ENCODE data around the gene TMEM255B. TPM values are rescaled to one million over a fixed set of nuclear protein-coding genes. Genes with fewer than 3 reads are reported as not detected.

The TMEM255B gene
- total RNA-seq, 1 donor from 2014 or later: 13.8 TPM

DNA sequence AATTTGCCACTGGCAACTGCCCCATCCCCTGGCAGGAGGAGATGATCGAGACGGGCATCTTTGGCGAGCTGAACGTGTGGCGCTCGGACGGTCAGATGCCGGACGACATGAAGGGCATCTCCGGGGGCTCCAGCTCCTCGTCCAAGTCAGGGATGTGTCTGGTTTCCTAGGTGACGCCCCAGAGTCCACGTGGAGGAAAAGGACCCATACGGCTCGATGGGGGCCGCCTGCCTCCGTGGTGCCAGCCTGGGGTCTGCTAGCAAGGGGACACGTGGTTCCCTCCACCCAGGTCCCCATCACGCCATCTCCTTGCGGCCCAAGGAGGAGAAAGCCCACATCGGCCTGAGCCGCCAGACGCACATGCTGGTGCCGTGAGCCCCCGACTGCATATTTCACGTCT lies 23.8 kb upstream of the TMEM255B start:
- H3K9me3 Mint-ChIP-seq (ENCODE audit: unreplicated experiment): peaks cover 8% of the 10 kb centered on the region
- no peak for DNase-seq
- TF ChIP-seq, protein P1, sequence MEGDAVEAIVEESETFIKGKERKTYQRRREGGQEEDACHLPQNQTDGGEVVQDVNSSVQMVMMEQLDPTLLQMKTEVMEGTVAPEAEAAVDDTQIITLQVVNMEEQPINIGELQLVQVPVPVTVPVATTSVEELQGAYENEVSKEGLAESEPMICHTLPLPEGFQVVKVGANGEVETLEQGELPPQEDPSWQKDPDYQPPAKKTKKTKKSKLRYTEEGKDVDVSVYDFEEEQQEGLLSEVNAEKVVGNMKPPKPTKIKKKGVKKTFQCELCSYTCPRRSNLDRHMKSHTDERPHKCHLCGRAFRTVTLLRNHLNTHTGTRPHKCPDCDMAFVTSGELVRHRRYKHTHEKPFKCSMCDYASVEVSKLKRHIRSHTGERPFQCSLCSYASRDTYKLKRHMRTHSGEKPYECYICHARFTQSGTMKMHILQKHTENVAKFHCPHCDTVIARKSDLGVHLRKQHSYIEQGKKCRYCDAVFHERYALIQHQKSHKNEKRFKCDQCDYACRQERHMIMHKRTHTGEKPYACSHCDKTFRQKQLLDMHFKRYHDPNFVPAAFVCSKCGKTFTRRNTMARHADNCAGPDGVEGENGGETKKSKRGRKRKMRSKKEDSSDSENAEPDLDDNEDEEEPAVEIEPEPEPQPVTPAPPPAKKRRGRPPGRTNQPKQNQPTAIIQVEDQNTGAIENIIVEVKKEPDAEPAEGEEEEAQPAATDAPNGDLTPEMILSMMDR (IDR thresholded peaks at IDR 0.05; ENCODE audit: partially characterized antibody, unreplicated experiment): no peak
- peaks cover 2% of the 10 kb centered on the region for H3K4me1 Mint-ChIP-seq (ENCODE audit: low read depth, unreplicated experiment)
- no peaks in the 10 kb centered on the region for H3K36me3 Mint-ChIP-seq (ENCODE audit: unreplicated experiment)
- H3K27ac Mint-ChIP-seq (ENCODE audit: unreplicated experiment): no peak overlapping the region
- no peak overlapping the region for H3K4me3 Mint-ChIP-seq (ENCODE audit: unreplicated experiment)
- peaks cover 8% of the 10 kb centered on the region for H3K27me3 Mint-ChIP-seq (ENCODE audit: unreplicated experiment)

DNA sequence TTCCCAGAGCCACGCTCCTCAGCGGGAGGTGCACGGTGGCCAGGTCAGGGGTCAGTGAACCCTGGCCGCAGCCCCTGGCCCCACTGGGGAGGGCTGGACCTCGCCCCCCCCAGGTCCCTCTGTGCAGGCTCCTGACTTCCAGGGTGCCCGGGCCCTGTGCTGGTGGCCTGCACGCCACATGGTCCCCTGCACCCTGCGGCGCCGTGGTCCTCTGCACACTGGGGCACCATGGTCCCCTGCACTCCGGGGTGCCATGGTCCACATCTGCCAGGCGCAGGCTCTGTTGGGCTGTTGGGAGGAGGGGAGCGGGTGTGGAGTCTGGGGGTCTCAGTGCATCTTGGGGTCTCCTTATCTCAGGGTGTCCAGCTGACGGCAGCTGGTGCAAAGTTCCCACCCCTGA lies 23.3 kb upstream of the TMEM255B start:
- Mint-ChIP-seq H3K4me3 (ENCODE audit: unreplicated experiment) (no peak overlapping the region), H3K27ac (ENCODE audit: unreplicated experiment) (no peak overlapping the region), H3K36me3 (ENCODE audit: unreplicated experiment) (no peaks in the 10 kb centered on the region), H3K27me3 (ENCODE audit: unreplicated experiment) (peaks cover 8% of the 10 kb centered on the region), H3K9me3 (ENCODE audit: unreplicated experiment) (peaks cover 8% of the 10 kb centered on the region), H3K4me1 (ENCODE audit: low read depth, unreplicated experiment) (peaks cover 2% of the 10 kb centered on the region)
- TF ChIP-seq, protein P1 (IDR thresholded peaks at IDR 0.05; ENCODE audit: partially characterized antibody, unreplicated experiment): no peak
- no peak for DNase-seq

DNA sequence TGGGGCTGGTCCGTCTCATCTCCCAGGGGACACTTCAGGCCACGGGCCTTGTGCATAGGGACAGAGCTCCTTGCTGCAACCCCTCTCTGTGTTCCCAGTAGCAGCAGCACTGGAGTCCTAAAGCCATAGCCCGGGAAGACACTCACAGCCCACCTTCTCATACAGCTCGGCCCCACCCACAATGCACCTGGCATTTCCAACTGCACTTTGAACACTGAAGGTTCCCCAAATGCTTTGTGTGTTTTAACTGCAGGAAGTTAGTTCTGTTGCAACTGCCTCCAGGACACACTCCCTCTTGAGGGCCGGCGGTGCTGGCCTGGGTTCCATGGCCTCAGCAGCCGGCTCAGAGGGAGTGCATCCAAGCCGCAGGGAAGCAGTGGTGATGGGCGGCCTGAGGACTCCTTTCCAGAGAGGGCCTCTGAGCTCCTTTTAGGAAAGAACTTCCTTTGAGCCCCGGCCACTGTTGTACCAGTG lies 22.7 kb upstream of the TMEM255B start:
- Mint-ChIP-seq H3K36me3 (ENCODE audit: unreplicated experiment) (no peaks in the 10 kb centered on the region), H3K9me3 (ENCODE audit: unreplicated experiment) (peaks cover 8% of the 10 kb centered on the region), H3K4me1 (ENCODE audit: low read depth, unreplicated experiment) (peaks cover 2% of the 10 kb centered on the region), H3K27me3 (ENCODE audit: unreplicated experiment) (peaks cover 8% of the 10 kb centered on the region), H3K4me3 (ENCODE audit: unreplicated experiment) (no peak overlapping the region), H3K27ac (ENCODE audit: unreplicated experiment) (no peak overlapping the region)
- TF ChIP-seq, protein P1 (IDR thresholded peaks at IDR 0.05; ENCODE audit: partially characterized antibody, unreplicated experiment): no peak
- DNase-seq: no peak

DNA sequence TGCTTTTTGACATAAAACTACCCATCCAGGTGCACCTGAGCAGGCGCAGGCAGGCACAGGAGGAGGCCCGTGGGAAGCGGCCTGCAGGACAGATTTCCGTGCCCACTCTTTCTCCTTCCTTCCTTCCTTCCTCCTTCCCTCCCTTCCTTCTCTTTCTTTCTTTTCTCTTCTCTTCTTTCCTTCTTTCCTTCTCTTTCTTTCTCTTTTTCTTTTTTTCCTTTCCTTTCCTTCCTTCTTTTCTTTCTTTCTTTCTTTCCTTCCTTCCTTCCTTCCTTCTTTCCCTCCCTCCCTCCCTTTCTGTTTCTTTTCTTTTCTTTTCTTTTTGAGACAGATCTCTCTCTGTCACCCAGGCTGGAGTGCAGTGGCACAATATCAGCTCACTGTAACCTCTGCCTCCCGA lies 21.2 kb upstream of the TMEM255B start:
- Mint-ChIP-seq H3K27ac (ENCODE audit: unreplicated experiment) (no peak overlapping the region), H3K27me3 (ENCODE audit: unreplicated experiment) (peaks cover 10% of the 10 kb centered on the region), H3K36me3 (ENCODE audit: unreplicated experiment) (no peaks in the 10 kb centered on the region), H3K4me1 (ENCODE audit: low read depth, unreplicated experiment) (peaks cover 5% of the 10 kb centered on the region), H3K4me3 (ENCODE audit: unreplicated experiment) (no peak overlapping the region), H3K9me3 (ENCODE audit: unreplicated experiment) (peaks cover 8% of the 10 kb centered on the region)
- no peak for DNase-seq
- TF ChIP-seq, protein P1 (IDR thresholded peaks at IDR 0.05; ENCODE audit: partially characterized antibody, unreplicated experiment): no peak

DNA sequence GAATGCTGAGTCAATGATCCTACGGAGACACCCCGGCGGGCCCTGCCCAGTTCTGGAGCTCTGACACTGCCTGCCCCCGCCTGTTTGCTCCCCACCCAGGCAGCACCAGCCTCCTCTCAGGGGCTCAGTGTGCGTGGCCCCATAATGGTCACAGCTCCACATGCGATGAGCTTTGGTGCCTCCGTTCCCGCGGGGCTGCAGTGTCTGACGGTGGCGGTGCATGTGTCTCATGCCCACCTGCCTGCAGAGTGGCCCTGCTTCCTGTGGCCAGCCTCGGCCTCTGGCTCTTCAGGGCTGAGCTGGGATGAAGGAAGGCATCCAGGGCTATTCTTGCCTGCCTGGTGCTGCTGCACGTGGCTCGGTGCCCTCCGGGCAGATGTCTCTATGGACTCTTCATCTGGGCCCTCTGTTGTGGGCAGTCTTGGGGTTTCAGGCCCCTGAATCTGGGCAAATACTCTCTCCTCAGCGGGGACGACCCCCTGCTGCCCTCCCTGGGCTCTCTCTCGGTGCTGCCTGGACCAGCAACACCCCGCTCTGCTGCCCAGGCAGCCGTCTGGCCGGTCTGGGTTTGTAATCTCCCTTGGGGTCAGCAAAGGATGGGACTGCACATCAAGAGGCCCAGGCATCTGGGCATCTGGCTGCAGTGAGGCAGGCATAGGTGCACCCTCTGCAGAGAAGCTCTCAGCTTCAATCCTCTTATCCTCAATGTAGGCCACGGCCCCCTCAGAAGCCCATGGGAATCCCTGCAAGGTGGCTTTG lies 19.3 kb upstream of the TMEM255B start:
- H3K27me3 Mint-ChIP-seq (ENCODE audit: unreplicated experiment): peaks cover 5% of the 10 kb centered on the region
- no peaks in the 10 kb centered on the region for H3K36me3 Mint-ChIP-seq (ENCODE audit: unreplicated experiment)
- no peak for DNase-seq
- peaks cover 7% of the 10 kb centered on the region for H3K9me3 Mint-ChIP-seq (ENCODE audit: unreplicated experiment)
- H3K4me3 Mint-ChIP-seq (ENCODE audit: unreplicated experiment): no peak overlapping the region
- TF ChIP-seq, protein P1 (IDR thresholded peaks at IDR 0.05; ENCODE audit: partially characterized antibody, unreplicated experiment): no peak
- H3K4me1 Mint-ChIP-seq (ENCODE audit: low read depth, unreplicated experiment): peaks cover 9% of the 10 kb centered on the region
- no peak overlapping the region for H3K27ac Mint-ChIP-seq (ENCODE audit: unreplicated experiment)

Measured in glutamatergic neuron (in vitro differentiated cells).